Measurements from ENCODE around the gene PTPN4.

- no peak for TF ChIP-seq POLR2AphosphoS5 (IDR thresholded peaks at IDR 0.05; ENCODE audit: low read depth, low read length)
- TF ChIP-seq CTCF (CRISPR knock-in tag; IDR thresholded peaks at IDR 0.05), result no peak
- TF ChIP-seq IKZF5 (CRISPR knock-in tag; IDR thresholded peaks at IDR 0.05), result no peak
- no peak for TF ChIP-seq SNRNP70 (IDR thresholded peaks at IDR 0.05; ENCODE audit: low read depth, low read length)
- TF ChIP-seq ZSCAN30 (CRISPR knock-in tag; IDR thresholded peaks at IDR 0.05), result no peak
Observed at GRCh38 chr2:119937680-119938079, 178.0 kb downstream of the PTPN4 start.

All from HepG2 (cell line).